GM12875 (cell line): Measurements from ENCODE around the gene UGGT2.

Source experiments
- H3K4me3 ChIP-seq: one replicate; pipeline ENCODE4 v1.5.1; 2011; ENCODE audit warnings: low read depth, low read length, control low read depth
- CTCF ChIP-seq: IDR thresholded peaks from 2 replicates; pipeline ENCODE4 v1.5.1; 2011; ENCODE audit warnings: low read depth, mild to moderate bottlenecking, control low read depth, inconsistent platforms, low read length, moderate library complexity, borderline replicate concordance; ENCODE audit not compliant: insufficient read depth

UGGT2 gene

DNA sequence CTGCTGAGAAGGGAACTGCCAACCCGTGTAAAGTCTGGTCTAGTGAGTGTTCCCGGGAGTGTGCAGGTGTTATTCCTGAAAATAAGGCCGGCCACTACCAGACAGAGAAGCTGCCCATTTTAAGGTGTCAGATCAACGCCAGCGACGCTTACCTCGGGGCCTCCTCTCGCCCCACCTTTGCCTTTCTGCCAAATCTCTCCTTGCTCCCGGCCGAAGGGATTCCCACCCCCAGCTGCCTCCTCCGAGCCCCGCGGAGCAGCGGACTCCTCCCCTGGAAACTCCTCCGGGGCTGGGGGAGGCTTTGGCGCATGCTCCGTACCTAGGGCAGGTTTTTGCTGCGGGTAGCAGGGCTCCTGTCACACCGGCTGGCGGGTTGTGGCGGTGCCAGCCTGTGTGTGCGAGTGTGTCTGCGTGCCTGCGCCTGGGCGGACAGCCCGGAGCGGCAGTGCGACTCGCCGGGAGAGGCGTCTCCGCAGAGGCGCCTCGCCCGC, 36.6 kb upstream of the UGGT2 start, which contains the start of gene HS6ST3:
Gene HS6ST3, plus strand, starts transcription at position 359 of the 491 bp plus-strand sequence.
- H3K4me3 ChIP-seq: peak within 1 kb of the TSS; percentile 39
- no peak for TF ChIP-seq CTCF

- TF ChIP-seq CTCF: no peak
- H3K4me3 ChIP-seq: no peak overlapping the region
Observed at GRCh38 chr13:96089139-96089538, 35.9 kb upstream of the UGGT2 start.

- H3K4me3 ChIP-seq: no peak overlapping the region
- no peak for TF ChIP-seq CTCF
Observed at GRCh38 chr13:96086736-96087135, 33.5 kb upstream of the UGGT2 start.

DNA sequence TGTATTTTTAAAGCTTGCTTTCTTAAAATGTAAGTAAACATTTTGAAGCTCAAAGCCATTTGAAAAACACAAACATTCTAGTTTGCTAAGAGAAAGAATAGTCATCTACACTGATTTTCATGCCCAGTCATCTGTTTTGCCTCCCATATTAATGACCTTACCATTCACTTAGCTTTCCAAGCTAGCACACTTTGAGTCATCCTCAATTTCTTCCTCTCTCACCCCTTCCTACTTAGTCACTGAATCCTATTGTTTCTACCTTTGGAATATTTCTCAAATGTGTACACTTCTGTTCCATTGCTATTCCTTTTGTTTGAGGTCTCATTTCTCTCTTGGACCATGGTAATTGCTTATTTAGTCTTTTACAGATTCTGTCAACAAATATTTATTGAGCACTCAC, 29.4 kb upstream of the UGGT2 start:
- TF ChIP-seq CTCF: no peak
- H3K4me3 ChIP-seq: no peak overlapping the region

GRCh38 chr13:96081888-96082287, 28.7 kb upstream of the UGGT2 start:
- no peak for TF ChIP-seq CTCF
- H3K4me3 ChIP-seq: no peak overlapping the region

- no peak for TF ChIP-seq CTCF
- no peak overlapping the region for H3K4me3 ChIP-seq
Observed at GRCh38 chr13:96080676-96081075, 27.5 kb upstream of the UGGT2 start.

- H3K4me3 ChIP-seq: no peak overlapping the region
- peak; percentile 45; the same call in 1 of the 2 replicates for TF ChIP-seq CTCF
Observed at GRCh38 chr13:96075953-96076543, 22.8 kb upstream of the UGGT2 start.
